Natural killer cell treated with Interleukin-12 subunit alpha and Interleukin-12 subunit beta and Interleukin-15 and Interleukin-18, amount 100 ng/mL, for 72 hours (primary cell): ENCODE results near the gene CALY. TPM values are rescaled to one million over a fixed set of nuclear protein-coding genes. Genes with fewer than 3 reads are reported as not detected.
A peak's percentile ranks its signal among the peaks of the same experiment; 100 is the strongest.
"Not testable (repeated sequence)": the region's sequence is repeated elsewhere in the genome, so short reads cannot be mapped to it uniquely, and the experiment has no call there.

Source experiments
- ATAC-seq, 2 donors: fragments of 150-1000 bp; cut with Tn5 transposase in 1 of 2; sonication (Bioruptor Pico), chemical (Tn5 transposase) in 1 of 2; 2 replicates each; pipeline ENCODE4 v1.10.0; 2021
- DNase-seq: peaks from one replicate; pipeline ENCODE4 v3.0.0; 2022; ENCODE audit warnings: low spot score
- H3K27ac Mint-ChIP-seq, 2 donors: 1 replicate in 1 of 2; 2 replicates in 1 of 2; pipeline ENCODE4 v1.8.0; 2022; ENCODE audit warnings: mixed read lengths in 2 of 2, mild to moderate bottlenecking in 1 of 2, moderate library complexity in 1 of 2
- H3K27me3 Mint-ChIP-seq, 2 donors: 1 replicate in 1 of 2; 2 replicates in 1 of 2; pipeline ENCODE4 v1.8.0; 2022; ENCODE audit warnings: mixed read lengths in 2 of 2
- H3K36me3 Mint-ChIP-seq: one replicate; pipeline ENCODE4 v1.8.0; 2022; ENCODE audit warnings: mixed read lengths
- H3K4me1 Mint-ChIP-seq, 2 donors: 1 replicate in 1 of 2; 2 replicates in 1 of 2; pipeline ENCODE4 v1.8.0; 2022; ENCODE audit warnings: low read depth in 2 of 2, mixed read lengths in 2 of 2, mild to moderate bottlenecking in 1 of 2
- H3K4me3 Mint-ChIP-seq: one replicate; pipeline ENCODE4 v1.8.0; 2022; ENCODE audit warnings: mixed read lengths
- H3K9me3 Mint-ChIP-seq: 2 replicates; pipeline ENCODE4 v1.8.0; 2022; ENCODE audit warnings: mixed read lengths
- total RNA-seq, 2 donors: library from RNA; stranded (reverse); gene quantifications; one replicate each; pipeline ENCODE4 v1.2.3, GENCODE V29; 2022

Gene CALY, protein sequence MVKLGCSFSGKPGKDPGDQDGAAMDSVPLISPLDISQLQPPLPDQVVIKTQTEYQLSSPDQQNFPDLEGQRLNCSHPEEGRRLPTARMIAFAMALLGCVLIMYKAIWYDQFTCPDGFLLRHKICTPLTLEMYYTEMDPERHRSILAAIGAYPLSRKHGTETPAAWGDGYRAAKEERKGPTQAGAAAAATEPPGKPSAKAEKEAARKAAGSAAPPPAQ
- total RNA-seq: not detected

- H3K4me3 Mint-ChIP-seq: peak within 1 kb of the TSS; percentile 80
- H3K27me3 Mint-ChIP-seq: peaks cover 27 to 30% of the 10 kb centered on the region in 2 donors
- DNase-seq (no peak), ATAC-seq (peak; percentile 56 to 66)
- H3K36me3 Mint-ChIP-seq: no peaks in the 10 kb centered on the region
- peaks cover 5 to 7% of the 10 kb centered on the region in 2 donors for H3K4me1 Mint-ChIP-seq
- H3K9me3 Mint-ChIP-seq: no peaks in the 10 kb centered on the region
- no peak within 1 kb of the TSS for H3K27ac Mint-ChIP-seq
Measured at GRCh38 chr10:133336577-133337369, at the start of gene CALY. Gene CALY (minus strand): TSS chr10:133336896. CDS start chr10:133328989, 7,907 bp downstream.

- peaks cover 10 to 13% of the 10 kb centered on the region in 2 donors for H3K4me1 Mint-ChIP-seq
- no peak for DNase-seq
- ATAC-seq: no peak
- H3K27me3 Mint-ChIP-seq: no peaks in the 10 kb centered on the region
- H3K36me3 Mint-ChIP-seq: no peaks in the 10 kb centered on the region
- H3K4me3 Mint-ChIP-seq: no peak overlapping the region
- H3K27ac Mint-ChIP-seq: no peak overlapping the region
- H3K9me3 Mint-ChIP-seq: no peaks in the 10 kb centered on the region
Measured at GRCh38 chr10:133385214-133385613, 48.5 kb upstream of the CALY start.

DNA sequence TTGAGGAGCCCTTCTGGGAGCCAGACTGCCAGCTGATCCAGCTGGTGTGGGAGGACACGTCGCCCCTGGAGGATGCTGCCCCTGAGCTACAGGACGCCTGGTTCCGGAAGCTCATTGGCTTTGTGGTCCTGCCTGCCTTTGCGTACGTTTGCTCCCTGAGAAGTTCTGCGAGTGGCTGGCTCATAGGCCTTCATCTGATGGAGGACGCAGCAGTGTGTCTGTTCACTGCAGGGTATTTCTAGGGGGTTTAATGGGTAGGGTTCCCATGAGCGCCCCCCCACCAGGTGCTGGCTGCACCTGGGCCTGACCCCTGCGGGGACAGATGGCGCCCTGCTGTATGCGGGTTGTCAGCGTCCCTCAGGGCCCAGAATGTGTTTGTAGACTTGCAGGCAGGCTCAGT, 47.4 kb upstream of the CALY start:
- Mint-ChIP-seq H3K4me3 (no peak overlapping the region), H3K9me3 (no peaks in the 10 kb centered on the region), H3K36me3 (no peaks in the 10 kb centered on the region), H3K4me1 (peaks cover 3 to 5% of the 10 kb centered on the region in 2 donors), H3K27ac (no peak overlapping the region), H3K27me3 (no peaks in the 10 kb centered on the region)
- ATAC-seq: no peak
- DNase-seq: no peak

DNA sequence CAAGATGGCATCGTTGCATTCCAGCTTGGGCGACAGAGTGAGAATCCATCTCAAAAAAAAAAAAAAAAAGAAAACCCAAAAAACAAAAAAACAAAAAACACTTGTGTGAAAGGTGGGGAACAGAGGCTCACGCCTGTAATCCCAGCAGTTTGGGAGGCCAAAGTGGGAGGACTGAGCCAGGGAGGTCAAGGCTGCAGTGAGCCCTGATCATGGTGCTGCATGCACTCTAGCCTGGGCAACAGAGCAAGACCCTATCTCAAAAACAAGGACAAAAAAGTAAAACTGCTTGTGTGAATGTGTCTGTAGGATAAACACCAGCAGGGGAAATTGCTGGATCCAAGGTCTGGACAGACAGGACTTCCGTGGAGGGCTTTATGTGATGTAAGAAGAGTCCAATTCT, 46.9 kb upstream of the CALY start:
- no peak for ATAC-seq
- Mint-ChIP-seq H3K4me3 (no peak overlapping the region), H3K4me1 (peaks cover 0 to under 1% of the 10 kb centered on the region in 2 donors), H3K9me3 (no peaks in the 10 kb centered on the region), H3K36me3 (no peaks in the 10 kb centered on the region), H3K27me3 (no peaks in the 10 kb centered on the region), H3K27ac (no peak overlapping the region)
- no peak for DNase-seq

DNA sequence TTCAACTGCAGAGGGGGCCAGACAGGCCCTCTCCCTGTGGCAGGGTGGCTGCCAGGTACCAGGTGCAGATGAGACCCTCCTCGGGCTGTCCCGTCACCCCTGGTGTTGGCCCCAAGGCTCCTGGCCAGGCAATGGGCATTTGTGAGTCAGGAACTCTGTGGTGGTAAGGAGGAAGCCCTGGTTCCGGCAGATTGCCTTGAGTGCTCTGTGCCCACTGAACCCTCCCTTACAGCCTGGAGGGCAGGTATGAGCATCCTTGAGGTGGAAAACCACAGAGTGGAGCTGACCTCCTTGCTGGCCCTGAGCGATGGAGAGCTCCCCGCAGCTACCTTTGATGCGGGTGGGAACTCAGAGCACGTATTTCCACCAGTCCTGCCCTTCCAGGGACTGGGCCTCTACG, 44.3 kb upstream of the CALY start:
- no peaks in the 10 kb centered on the region for H3K9me3 Mint-ChIP-seq
- no peaks in the 10 kb centered on the region for H3K27me3 Mint-ChIP-seq
- H3K4me3 Mint-ChIP-seq: no peak overlapping the region
- H3K4me1 Mint-ChIP-seq: peaks cover 0 to 4% of the 10 kb centered on the region in 2 donors
- ATAC-seq (no peak), DNase-seq (no peak)
- no peak overlapping the region for H3K27ac Mint-ChIP-seq
- no peaks in the 10 kb centered on the region for H3K36me3 Mint-ChIP-seq

- no peak for ATAC-seq
- H3K4me1 Mint-ChIP-seq: peaks cover 0 to 4% of the 10 kb centered on the region in 2 donors
- DNase-seq: no peak
- no peaks in the 10 kb centered on the region for H3K27me3 Mint-ChIP-seq
- H3K4me3 Mint-ChIP-seq: peak overlapping the region; percentile 55
- no peaks in the 10 kb centered on the region for H3K36me3 Mint-ChIP-seq
- no peak overlapping the region for H3K27ac Mint-ChIP-seq
- H3K9me3 Mint-ChIP-seq: no peaks in the 10 kb centered on the region
Measured at GRCh38 chr10:133379801-133380666, 43.3 kb upstream of the CALY start.

DNA sequence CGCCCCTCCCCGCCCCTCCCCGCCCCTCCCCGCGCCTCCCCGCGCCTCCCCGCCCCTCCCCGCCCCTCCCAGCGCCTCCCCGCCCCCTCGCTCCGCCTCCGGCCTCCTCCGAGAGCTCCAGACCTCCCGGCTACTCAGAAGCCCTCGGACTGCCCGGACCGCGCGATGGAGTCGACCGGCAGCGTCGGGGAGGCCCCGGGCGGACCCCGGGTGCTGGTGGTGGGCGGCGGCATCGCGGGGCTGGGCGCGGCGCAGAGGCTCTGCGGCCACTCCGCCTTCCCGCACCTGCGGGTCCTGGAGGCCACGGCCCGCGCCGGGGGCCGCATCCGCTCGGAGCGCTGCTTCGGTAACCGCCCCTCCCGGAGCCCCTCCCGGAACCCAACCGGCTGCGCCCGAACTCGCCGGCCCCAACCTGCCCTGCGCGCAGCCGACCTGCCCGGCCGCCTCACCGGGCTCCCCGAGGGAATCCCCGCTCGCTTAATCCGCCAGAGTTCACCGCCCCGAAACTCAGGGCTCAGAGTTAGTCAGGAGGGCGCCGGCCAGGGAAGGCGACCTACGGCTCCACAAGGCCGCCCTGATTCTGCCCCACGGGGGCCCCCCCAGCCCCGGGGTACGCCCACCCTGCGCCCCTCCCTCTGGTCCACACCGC, 42.6 kb upstream of the CALY start, which contains the start of gene PAOX:
Gene PAOX, plus strand, starts transcription at position 111 of the 649 bp plus-strand sequence. Its CDS starts 55 bp downstream, at position 166.
- ATAC-seq (peak; percentile 74 to 81), DNase-seq (peak; percentile 76)
- Mint-ChIP-seq H3K9me3 (no peaks in the 10 kb centered on the region), H3K27ac (no peak within 1 kb of the TSS), H3K4me3 (peak within 1 kb of the TSS; percentile 72), H3K4me1 (peaks cover 0 to 4% of the 10 kb centered on the region in 2 donors), H3K36me3 (no peaks in the 10 kb centered on the region), H3K27me3 (no peaks in the 10 kb centered on the region)

GRCh38 chr10:133378251-133379096, 41.8 kb upstream of the CALY start:
- peak; percentile 79 for DNase-seq
- peak overlapping the region; percentile 72 for H3K4me3 Mint-ChIP-seq
- H3K9me3 Mint-ChIP-seq: no peaks in the 10 kb centered on the region
- H3K27ac Mint-ChIP-seq: no peak overlapping the region
- H3K36me3 Mint-ChIP-seq: no peaks in the 10 kb centered on the region
- H3K27me3 Mint-ChIP-seq: no peaks in the 10 kb centered on the region
- ATAC-seq: peak; percentile 79 to 87
- peaks cover 6 to 7% of the 10 kb centered on the region in 2 donors for H3K4me1 Mint-ChIP-seq

DNA sequence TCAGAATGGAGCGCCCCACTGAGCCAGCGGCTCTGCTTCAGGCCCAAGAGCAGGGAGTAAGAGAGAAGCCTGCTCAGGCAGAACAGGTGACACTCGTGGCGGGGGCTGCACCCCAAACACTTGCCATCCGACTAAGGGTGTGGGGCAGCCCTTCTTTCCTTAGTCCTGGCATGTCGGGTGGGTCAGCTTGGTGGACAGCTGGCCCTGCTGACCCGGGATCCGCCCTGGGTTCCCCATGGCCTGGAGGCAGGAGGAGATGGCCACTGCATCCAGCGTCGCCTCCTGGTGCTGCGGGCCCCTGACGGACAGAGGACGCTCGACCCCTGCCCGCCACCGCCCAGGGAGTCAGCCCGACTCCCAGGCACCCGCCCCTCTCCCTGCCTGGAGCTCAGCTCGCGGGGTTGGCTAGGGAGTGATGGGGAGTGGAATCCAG, 41.1 kb upstream of the CALY start:
- Mint-ChIP-seq H3K27me3 (no peaks in the 10 kb centered on the region), H3K27ac (no peak overlapping the region), H3K9me3 (no peaks in the 10 kb centered on the region), H3K4me3 (peak overlapping the region; percentile 72), H3K36me3 (no peaks in the 10 kb centered on the region), H3K4me1 (peaks cover 6 to 7% of the 10 kb centered on the region in 2 donors)
- ATAC-seq (no peak), DNase-seq (no peak)

DNA sequence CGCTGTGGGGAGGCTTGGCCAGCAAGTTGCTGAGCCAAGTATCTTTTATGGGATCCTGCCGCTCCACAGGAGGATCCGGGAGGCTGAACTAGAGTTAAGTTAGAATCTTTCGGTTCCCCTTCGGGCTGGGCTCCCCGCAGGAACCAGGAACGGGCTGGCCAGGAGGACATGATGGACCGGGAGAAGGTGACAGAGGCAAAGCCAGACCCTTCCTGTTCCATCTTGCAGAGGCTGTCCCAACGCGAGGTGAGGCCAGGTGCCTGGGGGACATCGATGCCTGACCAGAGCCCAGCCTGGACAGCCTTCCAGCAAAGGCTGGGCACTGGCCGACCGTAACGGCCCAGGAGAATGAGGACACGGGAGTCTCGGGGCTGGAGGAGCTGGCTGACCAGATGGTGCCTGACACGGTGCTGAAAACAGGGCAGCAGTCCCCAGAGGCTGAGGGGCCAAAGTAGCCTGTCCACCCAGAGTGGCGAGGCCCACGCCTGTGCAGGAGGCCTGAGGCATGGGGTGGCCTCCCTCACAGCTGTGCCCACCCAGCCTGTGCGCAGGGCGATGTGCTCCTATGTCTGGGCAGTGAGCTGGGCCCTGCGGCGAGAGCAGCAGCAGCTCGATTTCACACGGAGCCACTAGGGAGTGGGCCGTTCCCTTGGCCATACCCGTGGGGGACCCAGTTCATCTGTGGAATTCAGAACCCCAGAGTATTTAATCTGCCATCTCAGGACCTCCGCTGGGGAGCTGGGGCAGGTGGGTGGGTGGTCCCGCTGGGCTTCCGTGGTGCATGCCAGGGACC, 40.5 kb upstream of the CALY start:
- Mint-ChIP-seq H3K27me3 (no peaks in the 10 kb centered on the region), H3K27ac (no peak overlapping the region), H3K4me1 (peaks cover 6 to 7% of the 10 kb centered on the region in 2 donors), H3K36me3 (no peaks in the 10 kb centered on the region), H3K9me3 (no peaks in the 10 kb centered on the region), H3K4me3 (peak overlapping the region; percentile 60)
- ATAC-seq (no peak), DNase-seq (no peak)

DNA sequence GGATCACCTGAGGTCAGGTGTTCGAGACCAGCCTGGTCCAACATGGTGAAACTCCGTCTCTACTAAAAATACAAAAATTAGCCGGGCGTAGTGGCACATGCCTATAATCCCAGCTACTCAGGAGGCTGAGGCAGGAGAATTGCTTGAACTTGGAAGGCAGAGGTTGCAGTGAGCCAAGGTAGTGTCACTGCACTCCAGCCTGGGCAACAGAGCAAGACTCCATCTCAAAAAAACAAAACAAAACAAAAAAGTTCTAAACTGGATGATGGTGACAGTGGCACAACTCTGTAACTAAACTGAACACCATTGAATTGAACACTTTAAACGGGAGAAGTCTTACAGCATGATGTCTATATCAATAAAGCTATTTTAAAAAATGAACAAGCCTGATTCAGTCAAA, 39.5 kb upstream of the CALY start:
- peak overlapping the region; percentile 12 for H3K4me3 Mint-ChIP-seq
- not testable (repeated sequence) for H3K4me1 Mint-ChIP-seq

More for the DNA sequence above, 39.5 kb upstream of the CALY start:
- not testable (repeated sequence) for H3K9me3 Mint-ChIP-seq, ATAC-seq, DNase-seq, H3K27ac Mint-ChIP-seq, H3K27me3 Mint-ChIP-seq, H3K36me3 Mint-ChIP-seq
